Thoracic aorta (tissue), 2 donors: ENCODE results near the gene SLC25A24. TPM values are rescaled to one million over a fixed set of nuclear protein-coding genes. Genes with fewer than 3 reads are reported as not detected.

ENCODE experiments used
- ATAC-seq: fragments of 150-250 bp; one replicate; pipeline ENCODE4 v1.8.0; 2017; ENCODE audit warnings: low read depth; ENCODE audit not compliant: insufficient number of reproducible peaks, low FRiP score
- DNase-seq: peaks from one replicate; pipeline ENCODE4 v3.0.0-alpha.2; 2020; ENCODE audit warnings: low spot score
- H3K27ac ChIP-seq, 2 donors: fragments of 200-600 bp; sonication (generic); 1 replicate in 1 of 2; 2 replicates in 1 of 2; pipeline ENCODE4 v1.5.1; 2016; ENCODE audit warnings: mild to moderate bottlenecking in 2 of 2, moderate library complexity in 2 of 2
- H3K27me3 ChIP-seq: fragments of 200-600 bp; sonication (generic); replicated peaks from 2 replicates; pipeline ENCODE4 v1.6.0; 2016; ENCODE audit warnings: mild to moderate bottlenecking; ENCODE audit not compliant: insufficient read depth
- H3K36me3 ChIP-seq: fragments of 200-600 bp; sonication (generic); one replicate; pipeline ENCODE4 v1.5.1; 2016
- H3K4me1 ChIP-seq, 2 donors: fragments of 200-600 bp; sonication (generic); 1 replicate in 1 of 2; 2 replicates in 1 of 2; pipeline versions ENCODE4 v1.5.1 to v1.6.0; 2016; ENCODE audit warnings: low read depth in 2 of 2, mild to moderate bottlenecking in 1 of 2; ENCODE audit not compliant: control insufficient read depth in 1 of 2
- H3K4me3 ChIP-seq: fragments of 200-600 bp; sonication (generic); 2 replicates; pipeline ENCODE4 v1.5.1; 2016; ENCODE audit warnings: mild to moderate bottlenecking
- H3K9me3 ChIP-seq: fragments of 200-600 bp; sonication (generic); 2 replicates; pipeline ENCODE4 v1.5.1; 2016
- CTCF ChIP-seq: fragments of 200-600 bp; sonication (generic); IDR thresholded peaks from one replicate; pipeline ENCODE4 v1.5.1; 2019; ENCODE audit warnings: antibody characterized with exemption
- total RNA-seq, 2 donors: library from RNA; depleted of rRNA; stranded (reverse); fragments of >200 nt; gene quantifications; one replicate each; pipeline versions ENCODE4 v1.1.0 to v1.2.3, GENCODE V29; 2016

Gene SLC25A24
- total RNA-seq, 2 donors from 2014 or later: 25.9 to 26.0 TPM

DNA sequence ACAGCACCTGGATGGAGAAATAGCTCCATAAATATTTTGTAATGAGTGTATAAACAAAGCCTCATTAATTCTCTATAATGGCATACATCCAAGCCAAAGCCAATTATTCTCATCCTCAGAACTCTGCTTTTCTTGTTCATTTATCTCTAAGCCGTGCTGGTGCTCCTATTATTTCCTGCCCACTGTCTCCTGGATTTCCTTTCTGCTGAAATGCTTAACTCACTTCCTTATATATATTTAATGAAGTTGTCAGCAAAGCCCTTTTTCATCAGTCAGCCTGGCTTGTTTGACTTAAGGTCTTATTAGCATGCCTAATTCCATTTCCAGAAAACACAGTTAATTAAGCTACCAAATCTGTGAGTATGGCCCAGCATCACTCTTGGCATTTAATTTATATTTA lies 93.4 kb downstream of the SLC25A24 start:
- no peak for TF ChIP-seq CTCF
- Histone ChIP-seq H3K9me3 (no peaks in the 10 kb centered on the region), H3K4me3 (no peak overlapping the region), H3K27me3 (no peaks in the 10 kb centered on the region), H3K4me1 (no peaks in the 10 kb centered on the region), H3K27ac (no peak overlapping the region), H3K36me3 (no peaks in the 10 kb centered on the region)
- no peak for DNase-seq
- no peak for ATAC-seq

DNA sequence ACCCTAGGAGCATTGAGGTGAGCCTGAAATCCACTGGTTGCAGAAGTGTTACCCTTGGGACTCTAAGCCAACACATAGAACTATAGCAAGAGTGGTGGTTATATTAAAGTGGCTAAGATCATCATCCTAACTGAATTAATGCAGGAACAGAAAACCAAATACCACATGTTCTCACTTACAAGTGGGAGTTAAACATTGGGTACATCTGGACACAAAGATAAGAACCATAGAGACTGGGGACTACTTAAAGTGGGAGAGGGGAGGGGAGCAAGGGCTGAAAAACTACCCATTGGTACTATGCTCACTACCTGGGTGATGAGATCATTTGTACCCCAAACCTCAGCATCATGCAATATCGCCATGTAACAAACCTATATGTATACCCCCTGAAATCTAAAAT lies 100.0 kb downstream of the SLC25A24 start:
- ATAC-seq: no peak
- DNase-seq: no peak
- no peaks in the 10 kb centered on the region for H3K36me3 ChIP-seq
- no peaks in the 10 kb centered on the region for H3K27me3 ChIP-seq
- H3K4me1 ChIP-seq: no peaks in the 10 kb centered on the region
- H3K9me3 ChIP-seq: no peaks in the 10 kb centered on the region
- no peak overlapping the region for H3K27ac ChIP-seq
- no peak for TF ChIP-seq CTCF
- H3K4me3 ChIP-seq: no peak overlapping the region

- Histone ChIP-seq H3K36me3 (no peaks in the 10 kb centered on the region), H3K27me3 (no peaks in the 10 kb centered on the region), H3K4me1 (no peaks in the 10 kb centered on the region), H3K4me3 (no peak overlapping the region), H3K27ac (no peak overlapping the region), H3K9me3 (no peaks in the 10 kb centered on the region)
- no peak for TF ChIP-seq CTCF
- DNase-seq (no peak), ATAC-seq (no peak)
These were observed 103.1 kb downstream of the SLC25A24 start for GRCh38 chr1:108097018-108097417.

- H3K9me3 ChIP-seq: no peaks in the 10 kb centered on the region
- DNase-seq: no peak
- H3K4me1 ChIP-seq: no peaks in the 10 kb centered on the region
- no peaks in the 10 kb centered on the region for H3K27me3 ChIP-seq
- no peak for ATAC-seq
- no peak overlapping the region for H3K27ac ChIP-seq
- TF ChIP-seq CTCF: no peak
- H3K36me3 ChIP-seq: no peaks in the 10 kb centered on the region
- no peak overlapping the region for H3K4me3 ChIP-seq
These were observed 104.1 kb downstream of the SLC25A24 start for GRCh38 chr1:108096089-108096488.

DNA sequence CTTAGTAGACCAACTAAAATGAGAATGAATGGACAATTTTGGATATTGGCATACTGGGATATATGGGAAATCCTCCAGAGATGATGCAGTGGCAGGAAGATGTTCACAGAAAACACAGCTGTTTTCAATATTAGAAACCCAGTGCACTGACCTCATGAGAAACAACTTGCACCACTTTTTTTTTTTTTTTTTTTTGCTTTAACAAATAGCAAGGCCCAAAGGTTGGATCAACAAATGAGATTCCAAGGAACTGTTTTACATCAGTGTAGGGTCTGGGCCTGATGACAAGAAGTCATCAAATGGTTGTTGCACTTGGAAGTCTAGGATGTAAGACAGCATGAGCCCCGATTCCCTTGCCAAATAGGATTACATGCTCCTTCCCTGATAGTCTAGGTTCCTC lies 110.7 kb downstream of the SLC25A24 start:
- no peaks in the 10 kb centered on the region for H3K36me3 ChIP-seq
- no peak overlapping the region for H3K4me3 ChIP-seq
- no peaks in the 10 kb centered on the region for H3K27me3 ChIP-seq
- ATAC-seq (no peak), DNase-seq (no peak)
- no peak for TF ChIP-seq CTCF
- H3K27ac ChIP-seq: no peak overlapping the region
- no peaks in the 10 kb centered on the region for H3K4me1 ChIP-seq
- no peaks in the 10 kb centered on the region for H3K9me3 ChIP-seq
